Osteocyte (in vitro differentiated cells): ENCODE results near the gene MYO16. TPM values are rescaled to one million over a fixed set of nuclear protein-coding genes. Genes with fewer than 3 reads are reported as not detected.

ENCODE experiments used
- DNase-seq: peaks from one replicate; pipeline ENCODE4 v3.0.0; 2021; ENCODE audit warnings: mixed read lengths; ENCODE audit not compliant: unreplicated experiment; ENCODE audit errors: extremely low spot score
- H3K27ac Mint-ChIP-seq: one replicate; pipeline ENCODE4 v1.8.0; 2021; ENCODE audit warnings: mild to moderate bottlenecking, mixed read lengths; ENCODE audit not compliant: unreplicated experiment
- H3K27me3 Mint-ChIP-seq: one replicate; pipeline ENCODE4 v1.8.0; 2021; ENCODE audit warnings: mixed read lengths; ENCODE audit not compliant: unreplicated experiment
- H3K36me3 Mint-ChIP-seq: one replicate; pipeline ENCODE4 v1.8.0; 2021; ENCODE audit warnings: mixed read lengths; ENCODE audit not compliant: unreplicated experiment
- H3K4me1 Mint-ChIP-seq: one replicate; pipeline ENCODE4 v1.8.0; 2021; ENCODE audit warnings: mixed read lengths; ENCODE audit not compliant: unreplicated experiment
- H3K4me3 Mint-ChIP-seq: one replicate; pipeline ENCODE4 v1.8.0; 2021; ENCODE audit warnings: mild to moderate bottlenecking, moderate library complexity, mixed read lengths; ENCODE audit not compliant: unreplicated experiment
- H3K9me3 Mint-ChIP-seq: one replicate; pipeline ENCODE4 v1.8.0; 2021; ENCODE audit warnings: mixed read lengths; ENCODE audit not compliant: unreplicated experiment
- total RNA-seq: library from RNA; stranded (reverse); gene quantifications from 2 replicates; pipeline ENCODE4 v1.2.1, GENCODE V29; 2021
- TF ChIP-seq, protein P1 (sequence below): fragments of 200-600 bp; sonication (generic); IDR thresholded peaks from 2 replicates; pipeline ENCODE4 v1.5.0; 2021; ENCODE audit warnings: antibody characterized with exemption, mild to moderate bottlenecking, moderate library complexity

MYO16 gene
- total RNA-seq, 1 donor from 2014 or later = 0.13 TPM

DNA sequence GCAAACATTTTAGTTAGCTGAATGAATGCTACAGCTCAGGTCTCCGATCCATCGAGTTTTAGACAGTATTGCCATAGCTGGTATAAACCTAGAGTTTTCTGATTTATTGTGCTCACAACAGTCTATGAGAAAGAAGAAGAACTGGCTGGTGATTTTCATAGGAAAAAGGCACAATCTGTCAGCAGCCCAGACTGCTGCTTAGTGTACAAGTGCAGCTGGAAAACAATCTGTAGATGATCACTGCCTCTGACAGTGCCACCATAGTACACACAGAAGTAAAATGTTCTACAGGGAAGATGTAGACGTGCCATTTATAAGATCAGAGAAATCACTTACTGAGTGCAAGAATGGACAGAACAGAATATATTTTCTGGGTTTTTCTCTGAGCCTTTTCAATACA is 48.4 kb downstream of the MYO16 start:
- peaks cover 68% of the 10 kb centered on the region for H3K27me3 Mint-ChIP-seq
- no peak for DNase-seq
- TF ChIP-seq, protein P1, sequence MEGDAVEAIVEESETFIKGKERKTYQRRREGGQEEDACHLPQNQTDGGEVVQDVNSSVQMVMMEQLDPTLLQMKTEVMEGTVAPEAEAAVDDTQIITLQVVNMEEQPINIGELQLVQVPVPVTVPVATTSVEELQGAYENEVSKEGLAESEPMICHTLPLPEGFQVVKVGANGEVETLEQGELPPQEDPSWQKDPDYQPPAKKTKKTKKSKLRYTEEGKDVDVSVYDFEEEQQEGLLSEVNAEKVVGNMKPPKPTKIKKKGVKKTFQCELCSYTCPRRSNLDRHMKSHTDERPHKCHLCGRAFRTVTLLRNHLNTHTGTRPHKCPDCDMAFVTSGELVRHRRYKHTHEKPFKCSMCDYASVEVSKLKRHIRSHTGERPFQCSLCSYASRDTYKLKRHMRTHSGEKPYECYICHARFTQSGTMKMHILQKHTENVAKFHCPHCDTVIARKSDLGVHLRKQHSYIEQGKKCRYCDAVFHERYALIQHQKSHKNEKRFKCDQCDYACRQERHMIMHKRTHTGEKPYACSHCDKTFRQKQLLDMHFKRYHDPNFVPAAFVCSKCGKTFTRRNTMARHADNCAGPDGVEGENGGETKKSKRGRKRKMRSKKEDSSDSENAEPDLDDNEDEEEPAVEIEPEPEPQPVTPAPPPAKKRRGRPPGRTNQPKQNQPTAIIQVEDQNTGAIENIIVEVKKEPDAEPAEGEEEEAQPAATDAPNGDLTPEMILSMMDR = no peak
- H3K9me3 Mint-ChIP-seq = no peaks in the 10 kb centered on the region
- H3K4me1 Mint-ChIP-seq = no peaks in the 10 kb centered on the region
- H3K4me3 Mint-ChIP-seq = no peak overlapping the region
- H3K36me3 Mint-ChIP-seq = no peaks in the 10 kb centered on the region
- H3K27ac Mint-ChIP-seq = no peak overlapping the region

DNA sequence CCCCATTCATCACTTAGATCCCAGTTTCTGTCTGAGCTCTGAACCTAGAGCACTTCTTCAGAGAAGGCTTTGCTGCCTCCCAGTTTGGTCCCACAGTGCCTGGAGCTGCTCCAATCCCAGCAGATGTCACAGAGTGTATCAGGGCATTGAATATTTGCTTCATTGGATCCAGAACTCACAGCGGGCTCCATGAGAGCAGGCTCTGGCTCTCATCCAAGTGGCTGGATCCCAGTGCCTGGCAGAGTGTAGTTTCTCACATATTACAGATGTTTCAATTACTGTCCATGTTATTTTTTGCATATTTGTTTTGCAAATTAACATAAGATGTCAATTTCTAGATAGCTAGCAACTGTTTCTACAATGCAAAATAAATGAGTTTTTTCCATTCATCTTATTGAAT is 50.6 kb downstream of the MYO16 start:
- H3K4me3 Mint-ChIP-seq = no peak overlapping the region
- no peaks in the 10 kb centered on the region for H3K9me3 Mint-ChIP-seq
- no peaks in the 10 kb centered on the region for H3K36me3 Mint-ChIP-seq
- H3K27ac Mint-ChIP-seq = no peak overlapping the region
- TF ChIP-seq, protein P1 = no peak
- no peaks in the 10 kb centered on the region for H3K4me1 Mint-ChIP-seq
- no peak for DNase-seq
- peaks cover 46% of the 10 kb centered on the region for H3K27me3 Mint-ChIP-seq

DNA sequence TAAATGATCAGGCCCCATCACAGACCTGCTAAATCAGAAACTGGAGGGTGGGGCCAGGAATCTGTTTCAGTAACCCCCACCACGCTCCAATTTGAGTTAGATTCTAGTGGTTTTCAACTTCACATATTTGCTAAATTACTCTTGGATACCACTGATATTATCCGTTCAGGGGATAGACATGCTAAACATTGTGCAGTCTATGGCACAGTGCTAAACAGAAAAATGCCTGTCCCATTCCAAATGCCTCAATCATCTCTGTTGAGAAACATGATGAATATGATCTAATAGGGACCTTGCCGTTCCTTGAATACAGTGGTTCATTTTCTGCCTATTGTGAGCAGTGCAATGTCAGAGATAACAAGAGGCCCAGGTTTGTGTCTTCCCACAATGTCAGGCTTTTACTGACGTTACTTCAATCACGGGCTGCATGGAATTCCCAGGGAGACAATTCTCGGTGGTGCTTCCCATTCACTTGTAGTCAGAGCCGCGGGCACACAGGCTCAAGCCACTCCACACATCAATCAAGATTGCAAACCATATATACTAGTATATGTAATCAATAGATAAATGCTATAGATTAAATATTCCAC is 52.7 kb downstream of the MYO16 start:
- Mint-ChIP-seq H3K4me1 (no peaks in the 10 kb centered on the region), H3K27me3 (peaks cover 28% of the 10 kb centered on the region), H3K27ac (no peak overlapping the region), H3K36me3 (no peaks in the 10 kb centered on the region), H3K4me3 (no peak overlapping the region), H3K9me3 (no peaks in the 10 kb centered on the region)
- no peak for DNase-seq
- TF ChIP-seq, protein P1 = no peak

DNA sequence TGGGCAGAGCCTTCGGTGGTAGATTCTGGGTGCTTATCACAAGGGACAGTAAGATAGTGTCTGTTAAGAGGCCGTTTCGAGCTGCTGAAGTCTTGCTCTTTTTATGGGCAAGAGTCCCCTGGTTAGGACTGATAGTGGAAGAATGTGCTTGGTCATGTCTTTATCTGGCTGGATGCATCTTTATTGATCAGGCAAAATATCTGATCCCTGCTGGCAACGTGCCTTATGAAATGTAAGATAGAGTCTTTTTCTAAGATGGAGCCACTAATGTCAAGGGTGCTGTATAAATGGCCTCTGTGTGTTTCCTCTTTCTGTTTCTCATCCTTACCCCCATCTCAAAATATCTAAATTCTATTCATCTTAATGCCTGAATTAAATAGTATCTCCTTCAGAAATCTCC is 53.3 kb downstream of the MYO16 start:
- no peak overlapping the region for H3K27ac Mint-ChIP-seq
- DNase-seq = no peak
- TF ChIP-seq, protein P1 = no peak
- no peaks in the 10 kb centered on the region for H3K9me3 Mint-ChIP-seq
- no peak overlapping the region for H3K4me3 Mint-ChIP-seq
- no peaks in the 10 kb centered on the region for H3K4me1 Mint-ChIP-seq
- H3K36me3 Mint-ChIP-seq = no peaks in the 10 kb centered on the region
- H3K27me3 Mint-ChIP-seq = peaks cover 26% of the 10 kb centered on the region

DNA sequence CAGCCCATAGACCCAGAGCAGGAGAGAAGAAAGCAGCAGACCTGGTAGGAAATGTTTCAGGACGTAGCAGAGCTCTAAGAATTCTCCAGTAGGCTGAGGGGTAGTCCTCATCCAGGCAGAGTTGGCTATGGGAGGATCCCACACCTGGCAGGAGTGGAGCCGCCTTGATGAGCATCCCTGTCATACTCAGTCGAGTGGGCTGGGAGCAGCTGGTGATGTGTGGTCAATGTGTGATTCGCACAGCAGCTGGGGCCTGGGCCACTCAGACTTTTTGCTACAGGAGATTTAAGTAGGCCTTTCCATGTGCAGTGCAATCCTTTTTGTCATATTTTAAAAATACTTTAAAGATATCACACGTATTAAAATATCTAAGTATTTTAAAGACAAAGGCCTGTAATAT is 56.6 kb downstream of the MYO16 start:
- Mint-ChIP-seq H3K9me3 (no peaks in the 10 kb centered on the region), H3K27me3 (peaks cover 9% of the 10 kb centered on the region), H3K36me3 (no peaks in the 10 kb centered on the region), H3K4me1 (no peaks in the 10 kb centered on the region), H3K27ac (no peak overlapping the region), H3K4me3 (no peak overlapping the region)
- no peak for DNase-seq
- TF ChIP-seq, protein P1 = no peak
